Coronary artery (tissue), 2 donors: ENCODE results near the gene ZNRD2.
A peak's percentile ranks its signal among the peaks of the same experiment; 100 is the strongest.

ENCODE experiments used
- DNase-seq: peaks from one replicate; pipeline ENCODE4 v3.0.0-alpha.2; 2017; ENCODE audit warnings: low spot score
- H3K27ac ChIP-seq, 2 donors: fragments of 200-600 bp; sonication (generic); one replicate each; pipeline ENCODE4 v1.5.1; 2016 to 2019
- H3K4me3 ChIP-seq: fragments of 200-600 bp; sonication (generic); 2 replicates; pipeline ENCODE4 v1.5.1; 2016; ENCODE audit warnings: mild to moderate bottlenecking, moderate library complexity
- TF ChIP-seq, protein P1 (sequence below): fragments of 200-600 bp; sonication (generic); IDR thresholded peaks from one replicate; pipeline ENCODE4 v1.5.1; 2019; ENCODE audit warnings: antibody characterized with exemption

The ZNRD2 gene

DNA sequence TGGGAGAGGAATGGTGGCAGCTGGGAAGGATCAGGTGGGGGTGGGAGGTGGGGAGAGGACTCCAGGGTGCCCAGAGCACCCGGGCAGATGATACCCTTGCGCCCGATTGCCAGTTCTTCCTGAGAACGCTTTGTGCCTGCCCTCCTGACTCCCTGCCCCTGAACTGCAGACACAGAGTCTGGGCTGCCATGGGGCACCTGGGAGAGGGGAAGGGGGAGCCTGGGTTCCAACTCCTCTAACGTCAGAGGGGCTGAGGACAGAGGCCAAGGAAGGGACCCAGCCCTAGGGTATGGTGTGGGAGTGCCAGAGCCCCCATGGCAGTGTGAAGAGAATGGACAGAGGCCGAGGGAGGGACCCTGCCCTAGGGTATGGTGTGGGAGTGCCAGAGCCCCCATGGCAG is 26.2 kb downstream of the ZNRD2 start:
- Histone ChIP-seq H3K4me3 (no peak overlapping the region), H3K27ac (no peak overlapping the region)
- no peak for DNase-seq
- TF ChIP-seq, protein P1, sequence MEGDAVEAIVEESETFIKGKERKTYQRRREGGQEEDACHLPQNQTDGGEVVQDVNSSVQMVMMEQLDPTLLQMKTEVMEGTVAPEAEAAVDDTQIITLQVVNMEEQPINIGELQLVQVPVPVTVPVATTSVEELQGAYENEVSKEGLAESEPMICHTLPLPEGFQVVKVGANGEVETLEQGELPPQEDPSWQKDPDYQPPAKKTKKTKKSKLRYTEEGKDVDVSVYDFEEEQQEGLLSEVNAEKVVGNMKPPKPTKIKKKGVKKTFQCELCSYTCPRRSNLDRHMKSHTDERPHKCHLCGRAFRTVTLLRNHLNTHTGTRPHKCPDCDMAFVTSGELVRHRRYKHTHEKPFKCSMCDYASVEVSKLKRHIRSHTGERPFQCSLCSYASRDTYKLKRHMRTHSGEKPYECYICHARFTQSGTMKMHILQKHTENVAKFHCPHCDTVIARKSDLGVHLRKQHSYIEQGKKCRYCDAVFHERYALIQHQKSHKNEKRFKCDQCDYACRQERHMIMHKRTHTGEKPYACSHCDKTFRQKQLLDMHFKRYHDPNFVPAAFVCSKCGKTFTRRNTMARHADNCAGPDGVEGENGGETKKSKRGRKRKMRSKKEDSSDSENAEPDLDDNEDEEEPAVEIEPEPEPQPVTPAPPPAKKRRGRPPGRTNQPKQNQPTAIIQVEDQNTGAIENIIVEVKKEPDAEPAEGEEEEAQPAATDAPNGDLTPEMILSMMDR, result no peak

- Histone ChIP-seq H3K4me3 (no peak overlapping the region), H3K27ac (no peak overlapping the region)
- TF ChIP-seq, protein P1, result no peak
- DNase-seq, result no peak
Measured at GRCh38 chr11:65598258-65598699, 28.0 kb downstream of the ZNRD2 start.

GRCh38 chr11:65599216-65599954 is 29.1 kb downstream of the ZNRD2 start:
- Histone ChIP-seq H3K27ac (no peak overlapping the region), H3K4me3 (no peak overlapping the region)
- TF ChIP-seq, protein P1, result no peak
- no peak for DNase-seq

- TF ChIP-seq, protein P1, result no peak
- DNase-seq, result no peak
Measured at GRCh38 chr11:65599955-65600246, 29.6 kb downstream of the ZNRD2 start.

GRCh38 chr11:65604258-65604657 is 34.0 kb downstream of the ZNRD2 start:
- TF ChIP-seq, protein P1, result no peak
- DNase-seq, result no peak
- no peak overlapping the region for H3K27ac ChIP-seq
- no peak overlapping the region for H3K4me3 ChIP-seq

More at GRCh38 chr11:65599955-65600246, 29.6 kb downstream of the ZNRD2 start:
- H3K4me3 ChIP-seq, result no peak overlapping the region
- no peak overlapping the region for H3K27ac ChIP-seq

- H3K4me3 ChIP-seq, result peak overlapping the region; percentile 70
- peak overlapping the region; percentile 74 to 93 for H3K27ac ChIP-seq
- TF ChIP-seq, protein P1, result no peak
- DNase-seq, result peak; percentile 98
Measured at GRCh38 chr11:65606876-65607613, 36.8 kb downstream of the ZNRD2 start.
